Keratinocyte (primary cell): Measurements from ENCODE around the gene INO80D. TPM values are rescaled to one million over a fixed set of nuclear protein-coding genes. Genes with fewer than 3 reads are reported as not detected.

Source experiments
- DNase-seq: peaks from one replicate; pipeline ENCODE4 v3.0.0-alpha.2; 2011; ENCODE audit warnings: low read depth, missing footprints, low spot score
- FAIRE-seq: peaks from 2 replicates; lab custom pipeline; 2011; peaks lifted over from hg19 to GRCh38; lab: Jason Lieb, UNC
- H2AFZ ChIP-seq: 2 replicates; pipeline ENCODE4 v1.6.0; 2012; ENCODE audit warnings: low read length, control low read depth, inconsistent platforms; ENCODE audit not compliant: control insufficient read depth
- H3K27ac ChIP-seq: 2 replicates; pipeline ENCODE4 v1.5.1; 2011; ENCODE audit warnings: low read length; ENCODE audit not compliant: control insufficient read depth, insufficient read depth
- H3K27me3 ChIP-seq: 3 replicates; pipeline ENCODE4 v1.6.0; 2011; ENCODE audit warnings: low read length; ENCODE audit not compliant: control insufficient read depth, insufficient read depth; ENCODE audit errors: extremely low read depth
- H3K36me3 ChIP-seq, 2 experiments: 2 replicates in 1 of 2; 3 replicates in 1 of 2; pipeline ENCODE4 v1.5.1; 2011; ENCODE audit warnings: low read length in 2 of 2, mild to moderate bottlenecking in 1 of 2; ENCODE audit not compliant: control insufficient read depth in 2 of 2, insufficient read depth in 2 of 2; ENCODE audit errors: extremely low read depth in 1 of 2
- H3K4me1 ChIP-seq: 3 replicates; pipeline ENCODE4 v1.5.1; 2011; ENCODE audit warnings: low read length; ENCODE audit not compliant: control insufficient read depth, insufficient read depth; ENCODE audit errors: extremely low read depth
- H3K4me2 ChIP-seq: 3 replicates; pipeline ENCODE4 v1.6.0; 2011; ENCODE audit warnings: low read depth, low read length; ENCODE audit not compliant: control insufficient read depth, insufficient read depth; ENCODE audit errors: extremely low read depth
- H3K4me3 ChIP-seq, 3 experiments: fragments of 200-600 bp in 1 of 3; sonication (generic) in 1 of 3; 2 replicates in 2 of 3; 3 replicates in 1 of 3; pipeline ENCODE4 v1.5.1; 2011 to 2016; ENCODE audit warnings: low read length in 3 of 3, mild to moderate bottlenecking in 3 of 3, control low read depth in 2 of 3, inconsistent platforms in 1 of 3, low read depth in 1 of 3, mixed read lengths in 1 of 3, mixed run types in 1 of 3, moderate library complexity in 1 of 3; ENCODE audit not compliant: control insufficient read depth in 2 of 3, insufficient read depth in 2 of 3; ENCODE audit errors: extremely low read depth in 1 of 3
- H3K79me2 ChIP-seq: 2 replicates; pipeline ENCODE4 v1.6.0; 2012; ENCODE audit warnings: low read length; ENCODE audit not compliant: control insufficient read depth, insufficient read depth
- H3K9ac ChIP-seq: 3 replicates; pipeline ENCODE4 v1.6.0; 2011; ENCODE audit warnings: low read length; ENCODE audit not compliant: control insufficient read depth, insufficient read depth; ENCODE audit errors: extremely low read depth
- H3K9me1 ChIP-seq: 3 replicates; pipeline ENCODE4 v1.6.0; 2011; ENCODE audit warnings: low read length; ENCODE audit not compliant: control insufficient read depth, insufficient read depth; ENCODE audit errors: extremely low read depth
- H3K9me3 ChIP-seq: 2 replicates; pipeline ENCODE4 v1.5.1; 2012; ENCODE audit warnings: low read depth, low read length; ENCODE audit not compliant: control insufficient read depth
- H4K20me1 ChIP-seq: 3 replicates; pipeline ENCODE4 v1.6.0; 2011; ENCODE audit warnings: low read length; ENCODE audit not compliant: control insufficient read depth, insufficient read depth; ENCODE audit errors: extremely low read depth
- CTCF ChIP-seq, 3 experiments: IDR thresholded peaks in 1 of 3; conservative IDR thresholded peaks in 1 of 3; optimal IDR thresholded peaks in 1 of 3; 2 replicates in 2 of 3; 3 replicates in 1 of 3; pipeline versions ENCODE3 to v1.5.1; 2011; ENCODE audit warnings: low read length in 3 of 3, mild to moderate bottlenecking in 3 of 3, moderate library complexity in 2 of 3, control low read depth in 1 of 3, inconsistent platforms in 1 of 3; ENCODE audit not compliant: insufficient read depth in 2 of 3; ENCODE audit errors: extremely low read depth in 1 of 3
- EZH2 ChIP-seq: IDR thresholded peaks from one replicate; pipeline ENCODE4 v1.6.1; 2012; ENCODE audit warnings: inconsistent platforms, mild to moderate bottlenecking, low read length, moderate library complexity
- dilution Hi-C: fragments of 300-500 bp; cut with MboI; formaldehyde crosslinking; loops from one replicate; pipeline ENCODE4 v1.7.0; 2020; ENCODE audit warnings: low sequenced_read_pairs; ENCODE audit not compliant: extremely low pct_ligation_motif_present
- polyA plus RNA-seq, 5 experiments: library from polyadenylated mRNA; depleted of rRNA in 3 of 5; stranded (reverse) in 3 of 5; stranded (forward) in 1 of 5; unstranded in 1 of 5; fragments of >200 nt; gene quantifications; 1 replicate in 1 of 5; 2 replicates in 3 of 5; 3 replicates in 1 of 5; pipeline versions ENCODE4 v1.2.1 to v1.2.3, GENCODE V29; 2011 to 2012; ENCODE audit warnings: missing spikeins in 2 of 5, low read depth in 1 of 5, low replicate concordance in 1 of 5

INO80D gene
- polyA plus RNA-seq, 1 donor (not counting 4 experiments of a cell fraction or from before 2014, with no cell fraction given): 4.1 TPM

GRCh38 chr2:206088248-206088647 lies 2.3 kb upstream of the INO80D start:
- Histone ChIP-seq H3K27ac (no peak overlapping the region), H4K20me1 (no peaks in the 10 kb centered on the region), H2AFZ (no peak overlapping the region), H3K9ac (no peak overlapping the region), H3K4me2 (no peak overlapping the region), H3K79me2 (peaks cover 30% of the 10 kb centered on the region), H3K27me3 (no peaks in the 10 kb centered on the region), H3K36me3 (no peaks in the 10 kb centered on the region), H3K9me1 (no peaks in the 10 kb centered on the region), H3K4me3 (no peak overlapping the region), H3K4me1 (peaks cover 10% of the 10 kb centered on the region), H3K9me3 (no peaks in the 10 kb centered on the region)
- FAIRE-seq (no peak), DNase-seq (no peak)
- TF ChIP-seq CTCF (optimal IDR thresholded peaks at IDR 0.05 in 1 of 3, IDR thresholded peaks at IDR 0.05 in 1 of 3, conservative IDR thresholded peaks at IDR 0.05 in 1 of 3; ENCODE audit: extremely low read depth in 1 of 3, insufficient read depth in 2 of 3, low read length in 3 of 3): no peak
- no peak for TF ChIP-seq EZH2
- dilution Hi-C loops: no loop called here

- H3K4me1 ChIP-seq: peaks cover 10% of the 10 kb centered on the region
- H3K27me3 ChIP-seq: no peaks in the 10 kb centered on the region
- no peaks in the 10 kb centered on the region for H3K9me3 ChIP-seq
- TF ChIP-seq EZH2: no peak
- no peak for TF ChIP-seq CTCF (optimal IDR thresholded peaks at IDR 0.05 in 1 of 3, IDR thresholded peaks at IDR 0.05 in 1 of 3, conservative IDR thresholded peaks at IDR 0.05 in 1 of 3; ENCODE audit: extremely low read depth in 1 of 3, insufficient read depth in 2 of 3, low read length in 3 of 3)
- H3K4me3 ChIP-seq: peak overlapping the region; percentile 53 to 97 (median 92)
- H2AFZ ChIP-seq: peak overlapping the region; percentile 59
- dilution Hi-C loops: no loop called here
- peak overlapping the region; percentile 97 for H3K4me2 ChIP-seq
- H3K36me3 ChIP-seq: no peaks in the 10 kb centered on the region
- peaks cover 42% of the 10 kb centered on the region for H3K79me2 ChIP-seq
- FAIRE-seq (no peak), DNase-seq (no peak)
- H3K27ac ChIP-seq: peak overlapping the region; percentile 96
- peak overlapping the region; percentile 98 for H3K9ac ChIP-seq
- no peaks in the 10 kb centered on the region for H3K9me1 ChIP-seq
- no peaks in the 10 kb centered on the region for H4K20me1 ChIP-seq
Observed at GRCh38 chr2:206086716-206087350, 859 bp upstream of the INO80D start.
